ENCODE measurements around the gene TTBK1.

Gene TTBK1

GRCh38 chr6:43283514-43283901 lies 40.2 kb downstream of the TTBK1 start:
- DNase-seq: no peak
- no peaks in the 10 kb centered on the region for H3K4me1 ChIP-seq
- H3K4me3 ChIP-seq (ENCODE audit: low read depth, low read length): no peak overlapping the region
- H3K9me3 ChIP-seq: no peaks in the 10 kb centered on the region
- H3K27me3 ChIP-seq: no peaks in the 10 kb centered on the region
- H3K36me3 ChIP-seq: no peaks in the 10 kb centered on the region
- TF ChIP-seq CTCF (IDR thresholded peaks at IDR 0.05; ENCODE audit: low read depth, low read length): no peak

GRCh38 chr6:43283905-43284304 lies 40.6 kb downstream of the TTBK1 start:
- Histone ChIP-seq H3K27me3 (no peaks in the 10 kb centered on the region), H3K9me3 (no peaks in the 10 kb centered on the region), H3K4me3 (ENCODE audit: low read depth, low read length) (no peak overlapping the region), H3K4me1 (no peaks in the 10 kb centered on the region), H3K36me3 (no peaks in the 10 kb centered on the region)
- no peak for TF ChIP-seq CTCF (IDR thresholded peaks at IDR 0.05; ENCODE audit: low read depth, low read length)
- DNase-seq: no peak

- DNase-seq: no peak
- Histone ChIP-seq H3K4me3 (ENCODE audit: low read depth, low read length) (no peak overlapping the region), H3K27me3 (no peaks in the 10 kb centered on the region), H3K36me3 (no peaks in the 10 kb centered on the region), H3K4me1 (no peaks in the 10 kb centered on the region), H3K9me3 (no peaks in the 10 kb centered on the region)
- no peak for TF ChIP-seq CTCF (IDR thresholded peaks at IDR 0.05; ENCODE audit: low read depth, low read length)
These were observed 41.9 kb downstream of the TTBK1 start for GRCh38 chr6:43284991-43285781.

- H3K4me1 ChIP-seq: no peaks in the 10 kb centered on the region
- no peaks in the 10 kb centered on the region for H3K9me3 ChIP-seq
- no peak for DNase-seq
- TF ChIP-seq CTCF (IDR thresholded peaks at IDR 0.05; ENCODE audit: low read depth, low read length): no peak
- no peaks in the 10 kb centered on the region for H3K27me3 ChIP-seq
- no peak overlapping the region for H3K4me3 ChIP-seq (ENCODE audit: low read depth, low read length)
- no peaks in the 10 kb centered on the region for H3K36me3 ChIP-seq
These were observed 42.6 kb downstream of the TTBK1 start for GRCh38 chr6:43285832-43286231.

GRCh38 chr6:43286456-43286979 lies 43.2 kb downstream of the TTBK1 start:
- Histone ChIP-seq H3K27me3 (no peaks in the 10 kb centered on the region), H3K4me1 (no peaks in the 10 kb centered on the region), H3K4me3 (ENCODE audit: low read depth, low read length) (no peak overlapping the region), H3K9me3 (no peaks in the 10 kb centered on the region), H3K36me3 (no peaks in the 10 kb centered on the region)
- no peak for DNase-seq
- no peak for TF ChIP-seq CTCF (IDR thresholded peaks at IDR 0.05; ENCODE audit: low read depth, low read length)

GRCh38 chr6:43286980-43287716 lies 43.9 kb downstream of the TTBK1 start:
- peak; percentile 24; the same call in 1 of the 2 replicates for TF ChIP-seq CTCF (IDR thresholded peaks at IDR 0.05; ENCODE audit: low read depth, low read length)
- no peaks in the 10 kb centered on the region for H3K27me3 ChIP-seq

More at GRCh38 chr6:43286980-43287716, 43.9 kb downstream of the TTBK1 start:
- no peaks in the 10 kb centered on the region for H3K4me1 ChIP-seq
- no peak for DNase-seq
- no peaks in the 10 kb centered on the region for H3K9me3 ChIP-seq
- H3K36me3 ChIP-seq: no peaks in the 10 kb centered on the region
- no peak overlapping the region for H3K4me3 ChIP-seq (ENCODE audit: low read depth, low read length)

Measured in BE2C (cell line).